Hepatocyte (in vitro differentiated cells): Measurements from ENCODE around the gene LSR. TPM values are rescaled to one million over a fixed set of nuclear protein-coding genes. Genes with fewer than 3 reads are reported as not detected.

Experiments
- DNase-seq: peaks from one replicate; pipeline ENCODE4 v3.0.0-alpha.2; 2016; ENCODE audit warnings: low spot score
- H2AFZ ChIP-seq: fragments of 200-600 bp; sonication (generic); 2 replicates; pipeline ENCODE4 v1.6.0; 2016; ENCODE audit warnings: antibody characterized with exemption, mild to moderate bottlenecking
- H3K27ac ChIP-seq: fragments of 200-600 bp; sonication (generic); 2 replicates; pipeline ENCODE4 v1.5.1; 2016; ENCODE audit warnings: mild to moderate bottlenecking
- H3K27me3 ChIP-seq: fragments of 200-600 bp; sonication (generic); 2 replicates; pipeline ENCODE4 v1.6.1; 2016
- H3K36me3 ChIP-seq: fragments of 200-600 bp; sonication (generic); replicated peaks from 2 replicates; pipeline ENCODE4 v1.5.1; 2016; ENCODE audit warnings: low read depth; ENCODE audit not compliant: insufficient read depth
- H3K4me1 ChIP-seq: fragments of 200-600 bp; sonication (generic); 2 replicates; pipeline ENCODE4 v1.5.1; 2016; ENCODE audit warnings: mild to moderate bottlenecking, moderate library complexity; ENCODE audit not compliant: insufficient read depth
- H3K4me2 ChIP-seq: fragments of 200-600 bp; sonication (generic); 2 replicates; pipeline ENCODE4 v1.6.0; 2016
- H3K4me3 ChIP-seq: fragments of 200-600 bp; sonication (generic); 2 replicates; pipeline ENCODE4 v1.5.1; 2016; ENCODE audit warnings: mild to moderate bottlenecking
- H3K79me2 ChIP-seq: fragments of 200-600 bp; sonication (generic); 2 replicates; pipeline ENCODE4 v1.6.0; 2017; ENCODE audit warnings: mild to moderate bottlenecking
- H3K9me2 ChIP-seq: fragments of 200-600 bp; sonication (generic); replicated peaks from 2 replicates; pipeline ENCODE4 v1.6.0; 2017; ENCODE audit warnings: mild to moderate bottlenecking; ENCODE audit not compliant: insufficient read depth
- H3K9me3 ChIP-seq: fragments of 200-600 bp; sonication (generic); 2 replicates; pipeline ENCODE4 v1.5.1; 2016; ENCODE audit warnings: low read depth, mild to moderate bottlenecking
- H4K20me1 ChIP-seq: fragments of 200-600 bp; sonication (generic); 2 replicates; pipeline ENCODE4 v1.6.0; 2016; ENCODE audit warnings: mild to moderate bottlenecking; ENCODE audit not compliant: insufficient read depth, poor library complexity, severe bottlenecking
- CTCF ChIP-seq: fragments of 200-600 bp; sonication (generic); IDR thresholded peaks from 2 replicates; pipeline ENCODE4 v1.5.1; 2016; ENCODE audit warnings: antibody characterized with exemption, mild to moderate bottlenecking; ENCODE audit not compliant: poor library complexity
- EZH2 ChIP-seq: fragments of 200-600 bp; sonication (generic); IDR thresholded peaks from 2 replicates; pipeline ENCODE4 v1.6.1; 2016; ENCODE audit warnings: antibody characterized with exemption, mild to moderate bottlenecking, borderline replicate concordance
- EZH2phosphoT487 ChIP-seq: fragments of 200-600 bp; sonication (generic); IDR thresholded peaks from one replicate; pipeline ENCODE4 v1.6.1; 2018; ENCODE audit warnings: antibody characterized with exemption, mild to moderate bottlenecking, low read depth, moderate library complexity; ENCODE audit not compliant: unreplicated experiment, severe bottlenecking
- WGBS: methylation state at CpG from one replicate; pipeline ENCODE4 v1.1.6; 2016; ENCODE audit warnings: low lambda C conversion rate; ENCODE audit errors: missing lambda C conversion rate; 5-methylcytosine and 5-hydroxymethylcytosine counted together
- polyA plus RNA-seq: library from polyadenylated mRNA; unstranded; fragments of >200 nt; fragmentation: Nextera tagmentation; extraction: Ambion mirVana; gene quantifications from 2 replicates; pipeline ENCODE4 v1.2.1, GENCODE V29; 2016
- total RNA-seq: library from RNA; depleted of rRNA; stranded (reverse); fragments of >200 nt; gene quantifications from 2 replicates; pipeline ENCODE4 v1.2.3, GENCODE V29; 2014

Gene LSR
- total and polyA plus RNA-seq, 2 experiments from 2014 or later: 89.9 to 296 TPM

- Histone ChIP-seq H3K4me2 (no peak overlapping the region), H2AFZ (no peak overlapping the region), H3K27ac (no peak overlapping the region), H4K20me1 (no peaks in the 10 kb centered on the region), H3K79me2 (no peaks in the 10 kb centered on the region), H3K36me3 (no peaks in the 10 kb centered on the region), H3K4me1 (no peaks in the 10 kb centered on the region), H3K4me3 (no peak overlapping the region), H3K9me3 (no peaks in the 10 kb centered on the region), H3K9me2 (no peaks in the 10 kb centered on the region), H3K27me3 (peaks cover 2% of the 10 kb centered on the region)
- 89% methylated on average over 23 of the region's 23 CpGs for WGBS
- TF ChIP-seq EZH2phosphoT487: no peak
- no peak for TF ChIP-seq CTCF
- TF ChIP-seq EZH2: no peak
- no peak for DNase-seq
Measured at GRCh38 chr19:35292421-35293362, 43.9 kb downstream of the LSR start.

GRCh38 chr19:35293363-35293739 is 44.5 kb downstream of the LSR start:
- H3K9me3 ChIP-seq: no peaks in the 10 kb centered on the region
- no peak overlapping the region for H3K4me2 ChIP-seq
- no peak overlapping the region for H2AFZ ChIP-seq
- no peaks in the 10 kb centered on the region for H3K4me1 ChIP-seq
- no peak for TF ChIP-seq EZH2
- no peak for TF ChIP-seq CTCF
- TF ChIP-seq EZH2phosphoT487: no peak
- no peak for DNase-seq
- no peaks in the 10 kb centered on the region for H3K36me3 ChIP-seq
- 68% methylated on average over 7 of the region's 7 CpGs for WGBS
- H4K20me1 ChIP-seq: no peaks in the 10 kb centered on the region
- H3K9me2 ChIP-seq: no peaks in the 10 kb centered on the region
- H3K27me3 ChIP-seq: peaks cover 2% of the 10 kb centered on the region
- no peak overlapping the region for H3K27ac ChIP-seq
- no peak overlapping the region for H3K4me3 ChIP-seq
- no peaks in the 10 kb centered on the region for H3K79me2 ChIP-seq

DNA sequence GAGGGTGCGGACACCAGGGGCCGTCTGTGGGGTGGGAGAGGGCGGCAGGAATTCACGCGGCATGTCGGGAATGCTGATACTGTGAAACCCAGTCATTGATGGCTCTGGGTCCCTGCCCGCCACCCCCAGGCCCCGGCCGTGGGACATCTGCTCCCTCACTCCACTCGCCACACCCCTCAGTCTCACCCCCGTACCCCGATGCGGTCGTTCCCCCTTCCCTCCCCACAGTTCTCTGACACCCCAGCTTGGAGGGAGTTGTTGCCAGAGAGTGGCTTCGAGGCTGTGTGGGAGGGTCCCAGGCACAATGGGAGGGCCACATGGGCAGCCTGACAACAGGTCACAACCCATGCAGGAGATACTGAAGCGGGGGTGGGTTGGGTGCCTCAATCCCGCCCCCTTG is 45.0 kb downstream of the LSR start:
- Histone ChIP-seq H3K9me3 (no peaks in the 10 kb centered on the region), H3K36me3 (no peaks in the 10 kb centered on the region), H3K4me3 (no peak overlapping the region), H3K4me1 (no peaks in the 10 kb centered on the region), H3K9me2 (no peaks in the 10 kb centered on the region), H3K4me2 (no peak overlapping the region), H2AFZ (no peak overlapping the region), H4K20me1 (no peaks in the 10 kb centered on the region), H3K79me2 (no peaks in the 10 kb centered on the region), H3K27me3 (peaks cover 2% of the 10 kb centered on the region), H3K27ac (no peak overlapping the region)
- TF ChIP-seq CTCF (no peak), EZH2phosphoT487 (no peak), EZH2 (no peak)
- no peak for DNase-seq
- WGBS: 63% methylated on average over 15 of the region's 17 CpGs
